Measurements from ENCODE around the gene NCOA3. TPM values are rescaled to one million over a fixed set of nuclear protein-coding genes. Genes with fewer than 3 reads are reported as not detected.

NCOA3 gene
- total and polyA plus RNA-seq, 3 donors from 2014 or later, result 18.1 to 32.5 (median 27.6) TPM

- H3K27ac ChIP-seq, result no peak overlapping the region
- H3K27me3 ChIP-seq, result no peaks in the 10 kb centered on the region
- H3K36me3 ChIP-seq (ENCODE audit: low read depth, missing control alignments), result no peaks in the 10 kb centered on the region
- intact Hi-C loops (cut with DNase I; ENCODE audit: low total_unique reads), result loop anchor here (5.0 kb wide), 1 partner anchor 962 kb away; no protein-coding TSS in a partner anchor
- H3K9me3 ChIP-seq, result no peaks in the 10 kb centered on the region
- no peak overlapping the region for H3K4me3 ChIP-seq
- no peak for DNase-seq
- no peak for TF ChIP-seq CTCF (IDR thresholded peaks at IDR 0.05)
- TF ChIP-seq POLR2A (IDR thresholded peaks at IDR 0.05), result no peak
- H3K4me1 ChIP-seq, result peaks cover 38% of the 10 kb centered on the region
- WGBS, 2 donors, result 47 to 60% methylated on average over 7 of the region's 7 CpGs
Observed at GRCh38 chr20:47659904-47660601, 158.4 kb downstream of the NCOA3 start.

GRCh38 chr20:47660602-47660905, 158.9 kb downstream of the NCOA3 start:
- Histone ChIP-seq H3K27ac (no peak overlapping the region), H3K4me3 (no peak overlapping the region), H3K9me3 (no peaks in the 10 kb centered on the region), H3K4me1 (peaks cover 43% of the 10 kb centered on the region), H3K27me3 (no peaks in the 10 kb centered on the region), H3K36me3 (ENCODE audit: low read depth, missing control alignments) (no peaks in the 10 kb centered on the region)
- 61 to 66% methylated on average over 2 of the region's 2 CpGs for whole genome bisulfite sequencing, 2 donors
- intact Hi-C loops (cut with DNase I; ENCODE audit: low total_unique reads), result loop anchor here (5.0 kb wide), 1 partner anchor 962 kb away; no protein-coding TSS in a partner anchor
- DNase-seq, result no peak
- TF ChIP-seq CTCF (IDR thresholded peaks at IDR 0.05) (no peak), POLR2A (IDR thresholded peaks at IDR 0.05) (no peak)

GRCh38 chr20:47660983-47661700, 159.5 kb downstream of the NCOA3 start:
- peaks cover 46% of the 10 kb centered on the region for H3K4me1 ChIP-seq
- no peaks in the 10 kb centered on the region for H3K9me3 ChIP-seq
- 92 to 95% methylated on average over 12 of the region's 12 CpGs for WGBS, 2 donors
- no peak overlapping the region for H3K27ac ChIP-seq
- TF ChIP-seq CTCF (IDR thresholded peaks at IDR 0.05), result no peak
- TF ChIP-seq POLR2A (IDR thresholded peaks at IDR 0.05), result no peak
- H3K27me3 ChIP-seq, result no peaks in the 10 kb centered on the region
- intact Hi-C loops (cut with DNase I; ENCODE audit: low total_unique reads), result loop anchor here (5.0 kb wide), 1 partner anchor 961 kb away; no protein-coding TSS in a partner anchor
- DNase-seq, result no peak
- H3K36me3 ChIP-seq (ENCODE audit: low read depth, missing control alignments), result no peaks in the 10 kb centered on the region
- no peak overlapping the region for H3K4me3 ChIP-seq

- 89 to 92% methylated on average over 4 to 7 of the region's 7 CpGs for WGBS, 2 donors
- Histone ChIP-seq H3K27me3 (no peaks in the 10 kb centered on the region), H3K4me3 (no peak overlapping the region), H3K4me1 (peaks cover 46% of the 10 kb centered on the region), H3K9me3 (no peaks in the 10 kb centered on the region), H3K36me3 (ENCODE audit: low read depth, missing control alignments) (no peaks in the 10 kb centered on the region), H3K27ac (no peak overlapping the region)
- no peak for DNase-seq
- intact Hi-C loops (cut with DNase I; ENCODE audit: low total_unique reads), result loop anchor here (5.0 kb wide), 1 partner anchor 961 kb away; no protein-coding TSS in a partner anchor
- TF ChIP-seq CTCF (IDR thresholded peaks at IDR 0.05), result no peak
- TF ChIP-seq POLR2A (IDR thresholded peaks at IDR 0.05), result no peak
Observed at GRCh38 chr20:47661714-47662113, 160.0 kb downstream of the NCOA3 start.
